Stimulated activated CD4-positive, alpha-beta T cell treated with anti-CD3 and anti-CD28 coated beads, Interleukin-15, amount 100 ng/mL, for 48 hours (primary cell): Measurements from ENCODE around the gene TRPT1.

Source experiments
- DNase-seq, 2 donors: peaks; one replicate each; pipeline ENCODE4 v3.0.0-alpha.2; 2020; ENCODE audit warnings: low read depth in 2 of 2

Gene TRPT1

GRCh38 chr11:64245401-64245796 lies 19.4 kb upstream of the TRPT1 start:
- DNase-seq = no peak

- no peak for DNase-seq
These were observed 19.0 kb upstream of the TRPT1 start for GRCh38 chr11:64244966-64245365.

GRCh38 chr11:64244107-64244506 lies 18.1 kb upstream of the TRPT1 start:
- DNase-seq = no peak

- no peak for DNase-seq
These were observed 17.4 kb upstream of the TRPT1 start for GRCh38 chr11:64243236-64243854.

- no peak for DNase-seq
These were observed 15.7 kb upstream of the TRPT1 start for GRCh38 chr11:64241491-64242374.

- peak; percentile 100 for DNase-seq
These were observed 15.2 kb upstream of the TRPT1 start for GRCh38 chr11:64241241-64241490.

GRCh38 chr11:64240435-64241240 lies 14.7 kb upstream of the TRPT1 start, which contains the start of gene FKBP2:
Gene FKBP2, plus strand, starts transcription at chr11:64241095. Its CDS starts 1,293 bp downstream, at chr11:64242388.
- peak; percentile 95 to 97 for DNase-seq

GRCh38 chr11:64239662-64240434 lies 13.9 kb upstream of the TRPT1 start:
- DNase-seq = no peak

- no peak for DNase-seq
These were observed 13.0 kb upstream of the TRPT1 start for GRCh38 chr11:64238999-64239398.

GRCh38 chr11:64238076-64238475 lies 12.1 kb upstream of the TRPT1 start:
- no peak for DNase-seq

GRCh38 chr11:64237484-64237951 lies 11.5 kb upstream of the TRPT1 start:
- DNase-seq = no peak

GRCh38 chr11:64235437-64236161 lies 9.6 kb upstream of the TRPT1 start:
- DNase-seq = no peak

GRCh38 chr11:64234647-64235379 lies 8.8 kb upstream of the TRPT1 start:
- DNase-seq = no peak

GRCh38 chr11:64233913-64234586 lies 8.1 kb upstream of the TRPT1 start, which contains the start of gene VEGFB:
Gene VEGFB, plus strand, starts transcription at chr11:64234584. Its CDS starts 250 bp downstream, at chr11:64234834.
- DNase-seq = peak in 1 of 2 donors; percentile 65

GRCh38 chr11:64232967-64233315 lies 7.0 kb upstream of the TRPT1 start:
- DNase-seq = no peak

GRCh38 chr11:64232182-64232966 lies 6.4 kb upstream of the TRPT1 start:
- DNase-seq = no peak

- no peak for DNase-seq
These were observed 5.6 kb upstream of the TRPT1 start for GRCh38 chr11:64231546-64231945.

GRCh38 chr11:64230985-64231365 lies 5.0 kb upstream of the TRPT1 start:
- no peak for DNase-seq
